ENCODE data around the gene SMC1A.
A peak's percentile ranks its signal among the peaks of the same experiment; 100 is the strongest.
"Not testable (repeated sequence)": the region's sequence is repeated elsewhere in the genome, so short reads cannot be mapped to it uniquely, and the experiment has no call there.

Gene SMC1A

GRCh38 chrX:53366454-53366853, 56.0 kb downstream of the SMC1A start:
- no CpG with 5 or more reads among the region's 1 CpG for WGBS (ENCODE audit: extremely low coverage, insufficient coverage, insufficient read length)
- not testable (repeated sequence) for H3K79me1 ChIP-seq (ENCODE audit: low read length); H4K12ac ChIP-seq (ENCODE audit: low read depth, low read length); H2BK12ac ChIP-seq (ENCODE audit: low read length); H3K14ac ChIP-seq (ENCODE audit: low read length); H4K8ac ChIP-seq (ENCODE audit: low read depth, low read length); H3K36me3 ChIP-seq (ENCODE audit: control insufficient read depth in 1 of 2, insufficient read depth in 2 of 2, low read length in 2 of 2); H2AFZ ChIP-seq (ENCODE audit: insufficient read depth, low read length, poor library complexity); H4K91ac ChIP-seq (ENCODE audit: low read depth, low read length); H3K18ac ChIP-seq (ENCODE audit: low read length); H2AK5ac ChIP-seq (ENCODE audit: low read length); H3K4ac ChIP-seq (ENCODE audit: low read depth, low read length); H3K4me1 ChIP-seq (ENCODE audit: control insufficient read depth in 1 of 2, insufficient read depth in 2 of 2, low read length in 2 of 2); H3K27ac ChIP-seq (ENCODE audit: low read depth, low read length); H3K9ac ChIP-seq (ENCODE audit: low read length); DNase-seq; H2BK5ac ChIP-seq (ENCODE audit: low read depth, low read length, poor library complexity); H3K23ac ChIP-seq (ENCODE audit: low read length); H3K4me3 ChIP-seq (ENCODE audit: low read depth, low read length); H3K79me2 ChIP-seq (ENCODE audit: control insufficient read depth, insufficient read depth, low read length, poor library complexity); H2BK120ac ChIP-seq (ENCODE audit: insufficient read depth, low read length, poor library complexity); H3K27me3 ChIP-seq (ENCODE audit: insufficient read depth, low read length); H3K4me2 ChIP-seq (ENCODE audit: low read length); H3K9me3 ChIP-seq (ENCODE audit: insufficient read depth, low read depth, low read length)

- Histone ChIP-seq H3K4me1 (ENCODE audit: control insufficient read depth in 1 of 2, insufficient read depth in 2 of 2, low read length in 2 of 2) (peaks cover 0 to 3% of the 10 kb centered on the region in 2 experiments), H2AK5ac (ENCODE audit: low read length) (no peak overlapping the region), H3K27me3 (ENCODE audit: insufficient read depth, low read length) (no peaks in the 10 kb centered on the region), H3K4ac (ENCODE audit: low read depth, low read length) (no peak overlapping the region), H3K23ac (ENCODE audit: low read length) (no peak overlapping the region), H3K36me3 (ENCODE audit: control insufficient read depth in 1 of 2, insufficient read depth in 2 of 2, low read length in 2 of 2) (no peaks in the 10 kb centered on the region), H4K91ac (ENCODE audit: low read depth, low read length) (no peak overlapping the region), H2BK120ac (ENCODE audit: insufficient read depth, low read length, poor library complexity) (no peak overlapping the region), H3K9me3 (ENCODE audit: insufficient read depth, low read depth, low read length) (no peaks in the 10 kb centered on the region), H4K12ac (ENCODE audit: low read depth, low read length) (no peak overlapping the region), H2BK12ac (ENCODE audit: low read length) (no peak overlapping the region), H4K8ac (ENCODE audit: low read depth, low read length) (no peak overlapping the region), H3K14ac (ENCODE audit: low read length) (no peak overlapping the region), H3K4me2 (ENCODE audit: low read length) (no peak overlapping the region), H3K4me3 (ENCODE audit: low read depth, low read length) (no peak overlapping the region), H2AFZ (ENCODE audit: insufficient read depth, low read length, poor library complexity) (no peak overlapping the region), H3K18ac (ENCODE audit: low read length) (no peak overlapping the region), H3K79me2 (ENCODE audit: control insufficient read depth, insufficient read depth, low read length, poor library complexity) (no peaks in the 10 kb centered on the region), H3K27ac (ENCODE audit: low read depth, low read length) (no peak overlapping the region), H2BK5ac (ENCODE audit: low read depth, low read length, poor library complexity) (no peak overlapping the region), H3K9ac (ENCODE audit: low read length) (no peak overlapping the region), H3K79me1 (ENCODE audit: low read length) (no peaks in the 10 kb centered on the region)
- no peak for DNase-seq
- whole genome bisulfite sequencing (ENCODE audit: extremely low coverage, insufficient coverage, insufficient read length) = no CpG with 5 or more reads among the region's 2 CpGs
These were observed 60.0 kb downstream of the SMC1A start for GRCh38 chrX:53362449-53362848.

DNA sequence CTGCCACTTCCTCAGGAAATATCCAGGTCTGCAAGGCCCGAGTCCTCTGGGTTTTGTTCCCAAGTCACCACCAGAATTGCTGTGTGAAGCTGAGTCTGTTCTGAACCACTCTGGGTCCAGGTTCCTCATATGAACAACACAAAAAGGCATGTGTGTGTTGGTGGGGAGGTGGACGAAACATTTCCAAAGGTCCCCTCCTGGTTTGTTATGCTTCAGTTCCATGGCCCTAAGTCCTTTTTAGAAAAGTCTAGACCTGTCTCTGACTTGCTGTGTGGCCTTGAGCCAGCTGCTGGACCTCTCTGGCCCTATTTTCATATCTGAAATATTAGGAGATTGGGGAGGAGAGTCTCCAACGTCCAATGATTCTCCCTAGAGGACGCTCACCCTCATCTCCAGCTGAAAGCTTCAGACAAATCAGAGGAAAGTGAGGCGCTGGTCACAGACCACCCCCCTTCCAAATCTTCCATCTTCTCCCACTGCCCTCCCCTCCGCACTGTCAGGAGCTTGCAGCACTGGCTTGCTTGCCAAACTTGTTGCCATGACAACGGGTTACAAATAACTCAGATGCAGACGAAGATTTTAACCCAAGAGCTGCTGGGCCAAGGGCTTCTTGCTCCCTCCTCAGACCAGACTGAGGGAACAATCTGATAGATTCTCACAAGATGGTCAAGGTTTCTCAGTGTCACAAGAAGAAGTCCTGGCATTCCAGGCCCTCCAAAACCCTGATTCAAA, 64.5 kb downstream of the SMC1A start:
- Histone ChIP-seq H4K8ac (ENCODE audit: low read depth, low read length) (no peak overlapping the region), H3K14ac (ENCODE audit: low read length) (no peak overlapping the region), H2AFZ (ENCODE audit: insufficient read depth, low read length, poor library complexity) (no peak overlapping the region), H3K4me2 (ENCODE audit: low read length) (no peak overlapping the region), H3K9me3 (ENCODE audit: insufficient read depth, low read depth, low read length) (no peaks in the 10 kb centered on the region), H3K4me3 (ENCODE audit: low read depth, low read length) (no peak overlapping the region), H2BK120ac (ENCODE audit: insufficient read depth, low read length, poor library complexity) (no peak overlapping the region), H3K27ac (ENCODE audit: low read depth, low read length) (no peak overlapping the region), H3K36me3 (ENCODE audit: control insufficient read depth in 1 of 2, insufficient read depth in 2 of 2, low read length in 2 of 2) (no peaks in the 10 kb centered on the region), H3K79me2 (ENCODE audit: control insufficient read depth, insufficient read depth, low read length, poor library complexity) (no peaks in the 10 kb centered on the region), H4K91ac (ENCODE audit: low read depth, low read length) (no peak overlapping the region), H3K4me1 (ENCODE audit: control insufficient read depth in 1 of 2, insufficient read depth in 2 of 2, low read length in 2 of 2) (peaks cover 0 to under 1% of the 10 kb centered on the region in 2 experiments), H3K79me1 (ENCODE audit: low read length) (no peaks in the 10 kb centered on the region), H3K4ac (ENCODE audit: low read depth, low read length) (no peak overlapping the region), H3K27me3 (ENCODE audit: insufficient read depth, low read length) (no peaks in the 10 kb centered on the region), H2BK12ac (ENCODE audit: low read length) (no peak overlapping the region), H3K18ac (ENCODE audit: low read length) (no peak overlapping the region), H2BK5ac (ENCODE audit: low read depth, low read length, poor library complexity) (no peak overlapping the region), H2AK5ac (ENCODE audit: low read length) (no peak overlapping the region), H3K23ac (ENCODE audit: low read length) (no peak overlapping the region), H4K12ac (ENCODE audit: low read depth, low read length) (no peak overlapping the region), H3K9ac (ENCODE audit: low read length) (no peak overlapping the region)
- peak in 1 of 2 donors; percentile 14 for DNase-seq
- no CpG with 5 or more reads among the region's 8 CpGs for WGBS (ENCODE audit: extremely low coverage, insufficient coverage, insufficient read length)

DNA sequence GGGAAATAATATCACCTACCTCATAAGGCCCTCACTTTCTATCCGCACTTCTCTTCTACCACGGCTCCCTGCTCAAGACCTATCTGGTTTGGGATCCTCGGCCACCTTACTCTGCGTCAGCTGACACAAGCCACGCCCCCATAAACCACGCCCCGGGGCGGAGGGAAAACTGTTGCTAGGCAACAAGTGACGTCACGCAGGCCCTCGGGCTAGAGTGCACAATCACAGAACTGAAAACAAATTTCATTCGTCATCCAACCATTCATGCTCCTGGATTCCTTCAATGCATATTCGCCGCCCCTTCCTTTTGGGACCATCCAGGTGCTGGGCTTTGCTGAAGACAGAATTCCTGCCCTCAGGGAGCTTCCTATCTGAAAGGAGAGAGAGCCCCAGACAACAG, 66.3 kb downstream of the SMC1A start:
- Histone ChIP-seq H3K36me3 (ENCODE audit: control insufficient read depth in 1 of 2, insufficient read depth in 2 of 2, low read length in 2 of 2) (no peaks in the 10 kb centered on the region), H3K23ac (ENCODE audit: low read length) (no peak overlapping the region), H2AK5ac (ENCODE audit: low read length) (no peak overlapping the region), H2AFZ (ENCODE audit: insufficient read depth, low read length, poor library complexity) (no peak overlapping the region), H4K8ac (ENCODE audit: low read depth, low read length) (no peak overlapping the region), H3K27ac (ENCODE audit: low read depth, low read length) (no peak overlapping the region), H3K27me3 (ENCODE audit: insufficient read depth, low read length) (no peaks in the 10 kb centered on the region), H3K4me1 (ENCODE audit: control insufficient read depth in 1 of 2, insufficient read depth in 2 of 2, low read length in 2 of 2) (no peaks in the 10 kb centered on the region), H4K91ac (ENCODE audit: low read depth, low read length) (no peak overlapping the region), H3K4me2 (ENCODE audit: low read length) (no peak overlapping the region), H3K9ac (ENCODE audit: low read length) (no peak overlapping the region), H2BK5ac (ENCODE audit: low read depth, low read length, poor library complexity) (no peak overlapping the region), H3K4me3 (ENCODE audit: low read depth, low read length) (no peak overlapping the region), H4K12ac (ENCODE audit: low read depth, low read length) (no peak overlapping the region), H3K79me1 (ENCODE audit: low read length) (no peaks in the 10 kb centered on the region), H2BK120ac (ENCODE audit: insufficient read depth, low read length, poor library complexity) (no peak overlapping the region), H3K18ac (ENCODE audit: low read length) (no peak overlapping the region), H2BK12ac (ENCODE audit: low read length) (no peak overlapping the region), H3K79me2 (ENCODE audit: control insufficient read depth, insufficient read depth, low read length, poor library complexity) (no peaks in the 10 kb centered on the region), H3K9me3 (ENCODE audit: insufficient read depth, low read depth, low read length) (no peaks in the 10 kb centered on the region), H3K4ac (ENCODE audit: low read depth, low read length) (no peak overlapping the region), H3K14ac (ENCODE audit: low read length) (no peak overlapping the region)
- WGBS (ENCODE audit: extremely low coverage, insufficient coverage, insufficient read length) = no CpG with 5 or more reads among the region's 14 CpGs
- peak; percentile 17 to 66 for DNase-seq
